HG03342 (cell line): ENCODE measurements around the gene XPC.
"Not testable (repeated sequence)": the region's sequence is repeated elsewhere in the genome, so short reads cannot be mapped to it uniquely, and the experiment has no call there.

Experiments used
- ATAC-seq: cut with Tn5 transposase; IDR thresholded peaks from one replicate; pipeline ENCODE4 v1.9.1; 2021; ENCODE audit warnings: mild to moderate bottlenecking, moderate library complexity; ENCODE audit not compliant: unreplicated experiment

The XPC gene

DNA sequence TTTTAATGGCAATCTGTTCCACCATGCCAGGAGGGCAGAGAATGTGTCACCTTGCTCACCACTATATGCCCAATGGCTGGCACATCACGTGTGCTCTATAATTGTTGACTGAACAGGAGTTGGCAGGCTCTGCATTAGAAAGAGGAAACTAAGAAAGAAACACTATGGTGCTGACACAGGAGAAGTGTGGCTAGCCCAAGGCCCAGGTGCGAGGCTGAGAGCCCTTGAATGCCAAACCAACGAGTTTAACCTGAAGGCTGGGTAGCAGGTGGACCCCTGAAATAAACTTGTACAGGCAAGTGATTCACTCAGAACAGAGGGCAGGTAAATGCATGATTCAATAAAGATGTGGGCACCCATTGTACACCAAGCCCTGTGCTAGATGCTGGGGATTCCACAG, 56.1 kb downstream of the XPC start:
- ATAC-seq, result no peak

- no peak for ATAC-seq
Observed at GRCh38 chr3:14121859-14122258, 56.5 kb downstream of the XPC start.

GRCh38 chr3:14120921-14121448, 57.4 kb downstream of the XPC start:
- not testable (repeated sequence) for ATAC-seq

- no peak for ATAC-seq
Observed at GRCh38 chr3:14120111-14120920, 58.1 kb downstream of the XPC start.

GRCh38 chr3:14119651-14120050, 58.8 kb downstream of the XPC start:
- ATAC-seq, result no peak

DNA sequence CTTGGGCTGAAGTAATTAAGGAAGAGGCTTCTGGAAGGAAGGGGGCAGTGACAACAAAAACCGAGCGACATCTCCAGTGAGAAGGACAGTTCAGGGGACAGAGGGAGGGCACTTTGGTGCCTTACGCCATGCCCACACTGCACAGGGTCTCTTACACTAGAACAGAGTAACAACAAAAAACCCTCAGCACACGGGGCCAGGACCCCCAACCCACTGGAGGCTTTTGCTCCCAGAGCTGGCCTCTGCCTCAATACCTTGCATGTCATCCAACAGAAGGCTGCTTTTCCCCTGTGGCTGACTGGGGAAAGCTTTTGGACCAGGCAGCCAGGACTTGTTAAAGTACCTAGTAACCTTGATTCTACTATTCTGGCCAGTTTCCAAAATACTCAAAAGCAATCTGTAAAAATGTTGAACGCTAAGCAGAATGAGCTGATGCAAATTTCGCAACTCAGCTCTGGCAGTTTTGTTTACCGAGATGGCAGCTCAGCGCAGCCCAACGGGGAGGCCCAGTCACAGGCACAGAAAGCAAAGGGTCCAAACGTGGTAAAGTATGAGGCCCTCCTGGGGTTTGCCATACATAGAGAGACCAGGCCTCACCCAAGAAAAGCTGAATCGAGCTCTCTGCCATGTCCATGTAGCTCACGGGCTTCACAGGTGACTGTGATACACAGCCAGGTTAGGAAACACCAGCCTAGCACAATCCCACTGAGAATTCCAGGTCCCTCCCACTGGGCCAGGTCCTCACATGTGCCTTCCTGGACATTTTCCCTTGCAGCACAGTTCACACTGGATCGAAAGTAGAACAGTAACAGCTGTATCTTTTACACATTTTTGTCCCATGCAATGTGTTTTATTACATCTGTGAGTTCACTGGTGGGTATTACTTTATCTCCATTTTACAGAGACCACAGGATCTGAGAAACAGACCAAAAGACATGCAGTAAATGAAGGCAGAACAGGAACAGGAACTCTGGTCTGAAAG, 59.7 kb downstream of the XPC start:
- ATAC-seq, result no peak

- ATAC-seq, result no peak
Observed at GRCh38 chr3:14117468-14118399, 60.7 kb downstream of the XPC start.

- no peak for ATAC-seq
Observed at GRCh38 chr3:14113965-14114635, 64.3 kb downstream of the XPC start.

DNA sequence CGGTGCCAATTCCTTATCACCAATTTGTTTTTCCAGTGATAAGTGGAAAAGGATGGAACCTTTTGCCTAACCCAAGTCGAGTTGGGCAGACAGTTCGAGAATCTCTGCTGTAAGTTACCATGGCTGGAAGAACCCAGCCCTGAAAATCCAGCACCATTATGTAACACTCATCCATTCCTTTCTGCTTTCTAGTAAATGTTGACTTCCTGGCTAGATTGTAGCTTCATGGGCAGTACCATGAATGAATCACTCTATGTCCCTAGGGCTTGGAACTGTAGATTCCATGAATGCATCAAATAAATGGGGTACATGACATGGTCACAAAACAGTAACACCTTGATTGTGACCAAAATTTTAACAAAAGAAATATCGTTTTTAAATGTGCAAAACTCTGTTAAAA, 67.7 kb downstream of the XPC start:
- ATAC-seq, result no peak

GRCh38 chr3:14109821-14110220, 68.6 kb downstream of the XPC start:
- not testable (repeated sequence) for ATAC-seq

DNA sequence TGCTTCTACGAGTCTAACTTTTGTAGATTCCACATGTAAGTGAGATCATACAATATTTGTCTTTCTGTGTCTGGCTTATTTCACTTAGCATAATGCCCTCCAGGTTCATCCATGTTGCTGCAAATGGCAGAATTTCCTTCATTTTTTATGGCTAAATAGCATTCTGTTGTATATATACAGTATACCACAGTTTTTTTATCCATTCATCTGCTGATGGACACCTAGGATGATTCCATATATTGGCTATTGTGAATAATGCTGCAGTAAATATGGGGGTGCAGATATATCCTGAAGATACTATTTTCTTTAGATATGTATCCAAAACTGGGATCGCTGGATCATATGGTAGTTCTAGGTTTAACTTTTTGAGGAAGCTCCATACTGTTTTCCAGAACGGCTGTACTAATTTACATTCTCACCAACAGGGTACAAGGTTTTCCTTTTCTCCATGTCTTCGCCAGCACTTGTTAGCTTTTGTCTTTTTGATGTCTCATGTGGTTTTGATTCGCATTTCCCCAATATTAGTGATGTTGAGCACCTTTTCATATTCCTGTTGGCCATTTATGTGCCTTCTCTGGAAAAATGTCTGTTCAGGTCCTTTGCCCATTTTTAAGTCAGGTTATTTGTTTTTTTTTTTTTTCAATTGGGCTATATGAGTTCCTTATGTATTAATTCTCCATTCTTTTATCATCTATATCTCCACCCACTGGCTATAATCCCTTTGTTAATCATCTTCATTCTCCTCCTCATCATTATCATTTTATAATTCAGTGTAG, 80.6 kb downstream of the XPC start:
- no peak for ATAC-seq

DNA sequence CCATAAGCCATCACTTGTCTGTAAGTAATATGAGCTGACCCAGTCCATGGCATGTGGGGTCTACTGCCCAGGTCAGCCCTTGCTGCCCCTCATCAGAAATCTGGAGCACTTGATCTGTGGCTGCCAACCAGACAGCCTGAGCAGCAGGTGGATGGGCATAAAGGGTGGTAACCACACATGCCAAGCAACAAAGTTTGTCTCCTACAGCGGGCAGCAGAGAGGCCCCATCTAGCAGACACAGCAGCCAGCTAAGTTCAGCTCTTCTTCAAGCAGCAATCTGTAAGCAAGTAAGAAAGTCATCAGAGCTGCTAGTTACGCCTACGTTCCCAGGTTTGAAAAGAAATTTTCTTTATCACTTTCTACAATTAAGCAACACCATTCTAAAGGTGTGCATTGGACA, 81.7 kb downstream of the XPC start:
- no peak for ATAC-seq
